Measurements from ENCODE around the gene TUBB4B.

GRCh38 chr9:137272241-137273094 lies 31.4 kb downstream of the TUBB4B start:
- TF ChIP-seq CTCF (IDR thresholded peaks at IDR 0.05) (no peak), POLR2A (IDR thresholded peaks at IDR 0.05) (no peak), POLR2AphosphoS5 (IDR thresholded peaks at IDR 0.05; ENCODE audit: insufficient read depth in 1 of 2, low read depth in 1 of 2) (no peak)

Data from vagina (tissue), 2 donors.